Measurements from ENCODE around the gene ADPRH. TPM values are rescaled to one million over a fixed set of nuclear protein-coding genes. Genes with fewer than 3 reads are reported as not detected.

ADPRH gene
- total and polyA plus RNA-seq, 2 experiments from 2014 or later = 3.6 to 4.8 TPM

- Histone ChIP-seq H3K9me3 (ENCODE audit: low read depth) (no peaks in the 10 kb centered on the region), H3K4me1 (ENCODE audit: low read depth) (no peaks in the 10 kb centered on the region), H3K36me3 (no peaks in the 10 kb centered on the region), H3K4me3 (no peak overlapping the region), H3K27ac (no peak overlapping the region), H3K27me3 (no peaks in the 10 kb centered on the region)
- no peak for DNase-seq (ENCODE audit: low read depth in 1 of 2, low spot score in 1 of 2)
- no peak for TF ChIP-seq CTCF (IDR thresholded peaks at IDR 0.05; ENCODE audit: low read depth, low read length)
Measured at GRCh38 chr3:119585208-119585607, 5.9 kb downstream of the ADPRH start.

- no peaks in the 10 kb centered on the region for H3K4me1 ChIP-seq (ENCODE audit: low read depth)
- no peak for DNase-seq (ENCODE audit: low read depth in 1 of 2, low spot score in 1 of 2)
- H3K27me3 ChIP-seq = no peaks in the 10 kb centered on the region
- H3K4me3 ChIP-seq = no peak overlapping the region
- no peak overlapping the region for H3K27ac ChIP-seq
- TF ChIP-seq CTCF (IDR thresholded peaks at IDR 0.05; ENCODE audit: low read depth, low read length) = no peak
- no peaks in the 10 kb centered on the region for H3K9me3 ChIP-seq (ENCODE audit: low read depth)
- no peaks in the 10 kb centered on the region for H3K36me3 ChIP-seq
Measured at GRCh38 chr3:119585856-119586570, 6.7 kb downstream of the ADPRH start.

- no peak for TF ChIP-seq CTCF (IDR thresholded peaks at IDR 0.05; ENCODE audit: low read depth, low read length)
- H3K27ac ChIP-seq = no peak overlapping the region
- H3K4me3 ChIP-seq = no peak overlapping the region
- H3K9me3 ChIP-seq (ENCODE audit: low read depth) = no peaks in the 10 kb centered on the region
- H3K4me1 ChIP-seq (ENCODE audit: low read depth) = no peaks in the 10 kb centered on the region
- no peaks in the 10 kb centered on the region for H3K36me3 ChIP-seq
- H3K27me3 ChIP-seq = no peaks in the 10 kb centered on the region
- DNase-seq (ENCODE audit: low read depth in 1 of 2, low spot score in 1 of 2) = no peak
Measured at GRCh38 chr3:119586733-119587172, 7.5 kb downstream of the ADPRH start.

GRCh38 chr3:119588112-119588511 lies 8.8 kb downstream of the ADPRH start:
- no peak overlapping the region for H3K4me3 ChIP-seq
- no peaks in the 10 kb centered on the region for H3K9me3 ChIP-seq (ENCODE audit: low read depth)
- H3K27me3 ChIP-seq = no peaks in the 10 kb centered on the region
- DNase-seq (ENCODE audit: low read depth in 1 of 2, low spot score in 1 of 2) = no peak
- no peak overlapping the region for H3K27ac ChIP-seq
- TF ChIP-seq CTCF (IDR thresholded peaks at IDR 0.05; ENCODE audit: low read depth, low read length) = no peak
- H3K36me3 ChIP-seq = no peaks in the 10 kb centered on the region
- no peaks in the 10 kb centered on the region for H3K4me1 ChIP-seq (ENCODE audit: low read depth)

GRCh38 chr3:119589102-119589773 lies 9.9 kb downstream of the ADPRH start:
- H3K9me3 ChIP-seq (ENCODE audit: low read depth) = no peaks in the 10 kb centered on the region
- H3K27ac ChIP-seq = no peak overlapping the region
- no peaks in the 10 kb centered on the region for H3K27me3 ChIP-seq
- no peak for DNase-seq (ENCODE audit: low read depth in 1 of 2, low spot score in 1 of 2)
- TF ChIP-seq CTCF (IDR thresholded peaks at IDR 0.05; ENCODE audit: low read depth, low read length) = no peak
- H3K4me1 ChIP-seq (ENCODE audit: low read depth) = no peaks in the 10 kb centered on the region
- H3K4me3 ChIP-seq = no peak overlapping the region
- H3K36me3 ChIP-seq = no peaks in the 10 kb centered on the region
